Embryonic facial prominence (tissue), 1 donor: ENCODE data around the gene CD247.

ENCODE experiments used
- DNase-seq: peaks from one replicate; pipeline ENCODE4 v3.0.0-alpha.2; 2016; ENCODE audit errors: extremely low spot score

CD247 gene

DNA sequence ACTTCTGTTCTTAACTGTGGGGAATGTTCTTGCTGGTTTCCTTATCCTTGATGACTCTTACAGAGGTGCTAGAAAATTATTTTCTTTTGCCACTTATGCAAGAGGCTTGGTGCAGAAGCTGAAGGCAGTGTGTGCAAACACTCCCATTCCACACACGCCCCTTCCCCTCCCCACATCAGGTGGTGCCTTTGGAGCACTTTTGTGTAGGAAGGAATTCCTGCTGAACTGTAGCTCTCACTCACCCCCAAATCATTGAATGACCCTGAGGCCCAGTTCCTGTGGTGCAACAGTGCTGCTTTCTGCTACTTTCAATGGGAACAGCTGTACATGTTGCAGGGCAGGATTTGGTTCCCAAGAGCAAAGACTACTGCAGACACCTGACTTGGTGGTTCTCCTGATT, 101.8 kb downstream of the CD247 start:
- DNase-seq, result no peak

- DNase-seq, result no peak
Observed at GRCh38 chr1:167413328-167413727, 105.0 kb downstream of the CD247 start.

GRCh38 chr1:167412920-167413319, 105.4 kb downstream of the CD247 start:
- no peak for DNase-seq

DNA sequence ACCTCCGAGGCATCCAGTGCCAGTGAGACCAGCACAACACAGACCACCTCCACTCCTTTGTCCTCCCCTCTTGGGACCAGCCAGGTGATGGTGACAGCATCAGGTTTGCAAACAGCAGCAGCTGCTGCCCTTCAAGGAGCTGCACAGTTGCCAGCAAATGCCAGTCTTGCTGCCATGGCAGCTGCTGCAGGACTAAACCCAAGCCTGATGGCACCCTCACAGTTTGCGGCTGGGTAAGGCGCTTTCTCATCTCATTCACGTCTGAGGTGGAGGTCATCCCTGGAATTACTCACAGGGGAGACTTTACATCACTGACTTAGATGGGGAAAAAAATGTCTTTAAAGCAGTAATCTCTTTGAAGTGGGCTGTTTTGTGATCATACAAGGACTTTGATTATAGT, 106.3 kb downstream of the CD247 start:
- DNase-seq, result no peak

DNA sequence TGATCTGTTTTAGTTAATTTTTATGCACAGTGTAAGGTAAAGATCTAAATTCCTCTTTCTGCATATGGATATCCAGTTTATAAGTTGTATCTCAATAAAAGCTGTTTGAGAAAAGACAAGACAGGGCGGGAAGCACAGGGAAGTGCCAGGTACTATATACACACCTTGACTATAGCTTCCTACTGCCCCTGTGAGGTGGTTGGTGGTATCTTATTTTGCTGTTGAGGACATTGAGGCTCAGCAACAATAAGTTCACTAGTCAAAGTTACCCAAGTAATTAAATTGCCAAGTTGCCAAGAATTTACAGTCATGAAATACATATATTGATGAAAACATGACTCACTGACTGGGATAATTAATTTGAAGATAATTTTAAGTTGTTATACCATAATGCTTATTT, 109.1 kb downstream of the CD247 start:
- no peak for DNase-seq

GRCh38 chr1:167408355-167408754, 110.0 kb downstream of the CD247 start:
- no peak for DNase-seq

- DNase-seq, result no peak
Observed at GRCh38 chr1:167404908-167405307, 113.4 kb downstream of the CD247 start.

DNA sequence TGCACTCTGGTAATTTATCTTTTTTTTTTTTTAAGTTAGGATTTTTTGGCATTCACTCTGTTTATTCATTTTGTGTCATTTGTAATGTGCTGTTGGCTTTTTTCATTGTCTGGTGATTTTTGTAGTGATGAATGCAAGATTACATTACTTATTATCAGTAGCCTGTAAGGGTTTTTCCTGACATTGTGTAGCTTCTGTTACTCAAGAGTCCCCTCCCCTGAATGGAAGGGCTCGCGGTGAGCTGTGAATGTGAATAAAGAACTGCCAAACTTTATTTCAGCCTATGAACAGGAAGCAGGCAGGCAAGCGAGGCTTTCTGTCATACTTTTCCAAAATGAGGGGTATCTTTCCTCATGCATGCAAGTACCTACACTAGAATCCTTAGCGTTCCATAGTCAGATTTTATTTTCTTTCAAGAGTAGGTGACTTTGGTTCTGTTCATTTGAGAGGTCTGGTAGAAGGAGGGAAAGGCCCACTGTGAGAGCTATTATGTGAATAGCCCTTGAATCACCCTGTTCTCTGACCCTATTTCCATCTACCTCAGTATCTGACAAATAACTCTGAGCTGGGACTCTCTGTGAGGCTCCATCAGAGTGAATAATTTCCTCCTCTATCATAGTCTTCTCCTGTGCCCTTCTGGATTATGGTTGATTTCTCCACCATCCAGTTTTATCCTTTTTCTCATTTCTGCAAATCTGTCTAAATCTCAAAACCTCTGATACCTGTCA, 114.0 kb downstream of the CD247 start:
- no peak for DNase-seq

GRCh38 chr1:167401260-167401873, 117.0 kb downstream of the CD247 start:
- no peak for DNase-seq

DNA sequence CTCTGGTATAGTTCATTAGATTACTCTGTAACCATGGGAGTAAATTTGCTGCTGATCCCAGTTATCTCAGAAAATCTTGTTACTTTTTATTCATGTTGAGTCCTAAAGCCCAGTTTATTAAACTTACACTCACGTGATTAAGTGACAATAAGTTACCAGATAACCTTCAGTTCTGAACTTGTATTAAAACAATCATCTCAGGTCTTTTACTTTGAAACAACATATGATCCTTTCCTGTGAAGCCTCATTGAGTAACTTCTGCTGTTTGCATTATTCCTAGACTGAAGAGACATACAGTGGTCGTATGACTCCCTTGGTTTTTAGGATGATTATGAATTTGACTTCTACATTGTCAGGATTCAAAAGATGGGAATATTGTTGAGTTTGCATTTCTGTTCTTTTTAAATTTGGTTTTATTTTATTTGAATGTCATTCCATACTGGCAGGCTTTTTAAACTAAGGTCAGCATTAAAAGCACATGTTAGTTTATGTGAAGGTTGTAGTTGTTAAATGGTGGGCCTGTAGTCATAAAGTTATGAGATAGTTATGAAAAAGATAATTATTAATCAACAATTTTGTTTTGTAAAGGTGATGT, 117.9 kb downstream of the CD247 start:
- no peak for DNase-seq

- no peak for DNase-seq
Observed at GRCh38 chr1:167392200-167392696, 126.1 kb downstream of the CD247 start.

- no peak for DNase-seq
Observed at GRCh38 chr1:167388976-167389375, 129.4 kb downstream of the CD247 start.

DNA sequence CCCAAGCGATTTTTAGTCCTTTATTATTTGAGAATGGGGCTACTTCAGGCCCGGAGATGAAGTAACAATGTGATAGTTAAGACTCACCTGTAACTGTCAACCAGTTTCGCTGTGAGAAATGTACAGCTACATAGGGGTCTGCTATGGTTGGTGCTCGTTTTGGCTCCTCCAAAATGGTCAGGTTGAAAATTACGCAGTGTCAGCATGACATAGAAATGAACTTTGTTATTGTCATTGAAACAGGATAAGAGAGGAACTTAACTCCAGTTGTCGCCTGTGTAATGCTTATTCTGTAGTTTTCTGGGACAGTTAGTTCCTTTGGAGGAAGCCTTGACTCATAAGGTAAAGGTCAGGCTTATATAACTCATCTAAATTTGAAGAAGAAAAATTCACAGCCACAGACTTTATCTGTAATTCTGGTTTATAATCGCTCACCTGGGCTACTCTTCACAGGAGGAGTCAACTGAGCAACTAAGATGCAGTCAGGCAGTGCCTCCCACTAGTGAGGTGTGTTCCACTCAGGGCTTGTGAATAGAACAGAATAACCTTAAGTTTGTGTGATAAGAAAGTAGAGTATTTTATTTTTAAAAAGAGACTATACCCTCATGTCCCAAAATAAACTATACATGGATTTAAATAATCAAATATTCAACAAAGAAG, 130.9 kb downstream of the CD247 start:
- no peak for DNase-seq
